GM12892 (cell line): ENCODE data around the gene MRPL14.

Experiments used
- POLR2A ChIP-seq: IDR thresholded peaks from 2 replicates; pipeline ENCODE4 v1.6.1; 2011; ENCODE audit warnings: low read depth, low read length, control low read depth
- POLR2AphosphoS5 ChIP-seq: IDR thresholded peaks from 2 replicates; pipeline ENCODE4 v1.6.1; 2011; ENCODE audit warnings: low read depth, low read length, control low read depth
- TAF1 ChIP-seq: IDR thresholded peaks from 2 replicates; pipeline ENCODE4 v1.6.1; 2011; ENCODE audit warnings: low read depth, mild to moderate bottlenecking, control low read depth, low read length, borderline replicate concordance

DNA sequence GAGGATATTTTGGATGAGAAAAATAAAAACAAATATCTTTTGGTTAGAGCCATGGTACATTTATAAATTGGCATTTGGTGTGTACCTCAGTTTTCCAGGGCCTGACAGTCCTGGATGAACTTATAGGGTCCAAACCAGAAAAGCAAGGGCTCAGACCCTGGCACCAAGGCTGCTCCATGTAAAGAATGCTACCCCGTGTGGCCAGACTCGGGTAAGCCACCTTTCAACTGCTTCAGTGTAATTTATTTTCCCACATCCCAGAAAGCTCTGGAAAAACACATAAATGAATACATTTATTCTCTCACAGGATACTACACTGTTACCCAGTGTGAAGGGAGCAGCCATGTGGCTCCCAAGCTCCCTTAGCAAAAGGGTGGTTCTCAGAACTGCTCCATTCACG, 13.8 kb downstream of the MRPL14 start:
- no peak for TF ChIP-seq POLR2A
- no peak for TF ChIP-seq POLR2AphosphoS5
- TF ChIP-seq TAF1, result no peak
